ENCODE data around the gene SGMS1.

DNA sequence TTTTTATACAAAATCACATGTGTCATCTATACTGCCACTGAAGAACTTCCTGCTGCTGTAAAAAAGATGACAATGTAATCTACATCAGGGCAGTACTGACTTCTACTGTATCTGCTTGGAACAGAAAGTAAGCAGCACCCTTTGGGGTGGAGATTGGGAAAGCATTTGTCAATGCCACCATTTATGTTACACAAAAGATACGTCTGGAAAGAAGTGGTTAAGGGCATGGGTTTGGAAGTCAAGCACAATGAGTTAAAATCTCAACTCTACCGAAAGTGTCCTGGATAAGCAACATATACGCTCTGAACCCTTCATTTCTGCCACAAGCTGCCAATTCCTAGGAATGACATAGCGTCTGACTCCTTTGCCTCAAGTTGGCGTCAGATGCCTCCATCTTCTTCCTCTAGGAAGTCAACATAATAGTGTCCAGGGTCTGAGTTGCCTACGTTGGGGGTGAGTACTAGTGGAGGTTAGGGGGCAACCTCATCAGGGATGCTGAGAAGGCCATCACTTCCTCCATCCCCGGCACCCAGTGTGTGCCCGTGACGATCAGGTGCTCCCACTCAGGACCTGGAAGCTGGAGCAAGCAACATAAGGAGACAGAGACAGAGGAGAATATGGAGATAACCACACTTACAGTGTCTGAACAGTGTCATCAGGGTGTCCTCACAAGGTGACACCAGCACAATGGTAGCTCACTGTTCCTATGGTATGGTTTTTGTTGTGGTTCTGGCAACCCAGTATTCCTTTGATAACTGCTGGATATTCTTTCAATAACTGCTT, 58.3 kb downstream of the SGMS1 start:
- no peak for TF ChIP-seq EZH2 (IDR thresholded peaks at IDR 0.05; ENCODE audit: insufficient read depth, low read length)
- TF ChIP-seq, protein P1, sequence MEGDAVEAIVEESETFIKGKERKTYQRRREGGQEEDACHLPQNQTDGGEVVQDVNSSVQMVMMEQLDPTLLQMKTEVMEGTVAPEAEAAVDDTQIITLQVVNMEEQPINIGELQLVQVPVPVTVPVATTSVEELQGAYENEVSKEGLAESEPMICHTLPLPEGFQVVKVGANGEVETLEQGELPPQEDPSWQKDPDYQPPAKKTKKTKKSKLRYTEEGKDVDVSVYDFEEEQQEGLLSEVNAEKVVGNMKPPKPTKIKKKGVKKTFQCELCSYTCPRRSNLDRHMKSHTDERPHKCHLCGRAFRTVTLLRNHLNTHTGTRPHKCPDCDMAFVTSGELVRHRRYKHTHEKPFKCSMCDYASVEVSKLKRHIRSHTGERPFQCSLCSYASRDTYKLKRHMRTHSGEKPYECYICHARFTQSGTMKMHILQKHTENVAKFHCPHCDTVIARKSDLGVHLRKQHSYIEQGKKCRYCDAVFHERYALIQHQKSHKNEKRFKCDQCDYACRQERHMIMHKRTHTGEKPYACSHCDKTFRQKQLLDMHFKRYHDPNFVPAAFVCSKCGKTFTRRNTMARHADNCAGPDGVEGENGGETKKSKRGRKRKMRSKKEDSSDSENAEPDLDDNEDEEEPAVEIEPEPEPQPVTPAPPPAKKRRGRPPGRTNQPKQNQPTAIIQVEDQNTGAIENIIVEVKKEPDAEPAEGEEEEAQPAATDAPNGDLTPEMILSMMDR (IDR thresholded peaks at IDR 0.05; ENCODE audit: insufficient read depth, low read depth, low read length), result no peak
